Liver (tissue), 9 donors: ENCODE measurements around the gene TMEM273. TPM values are rescaled to one million over a fixed set of nuclear protein-coding genes. Genes with fewer than 3 reads are reported as not detected.

Experiments used
- DNase-seq: peaks from one replicate; pipeline ENCODE4 v3.0.0-alpha.2; 2017; ENCODE audit warnings: low spot score
- H3K27ac ChIP-seq, 2 donors: one replicate each; pipeline ENCODE4 v1.7.0; 2013; ENCODE audit warnings: inconsistent platforms in 2 of 2, low read length in 2 of 2, control low read depth in 1 of 2, low read depth in 1 of 2, mild to moderate bottlenecking in 1 of 2
- H3K27me3 ChIP-seq, 4 donors: one replicate each; pipeline versions ENCODE4 v1.6.1 to v1.7.0; 2013; ENCODE audit warnings: low read length in 3 of 4, inconsistent platforms in 1 of 4, mild to moderate bottlenecking in 1 of 4, moderate library complexity in 1 of 4; ENCODE audit not compliant: control insufficient read depth in 4 of 4, insufficient read depth in 4 of 4
- H3K36me3 ChIP-seq, 4 donors: one replicate each; pipeline versions ENCODE4 v1.6.1 to v1.7.0; 2013; ENCODE audit warnings: low read length in 3 of 4, mild to moderate bottlenecking in 3 of 4, low read depth in 1 of 4, moderate library complexity in 1 of 4; ENCODE audit not compliant: control insufficient read depth in 4 of 4, insufficient read depth in 3 of 4
- H3K4me1 ChIP-seq, 4 donors: one replicate each; pipeline versions ENCODE4 v1.6.1 to v1.7.0; 2013; ENCODE audit warnings: low read length in 3 of 4, mild to moderate bottlenecking in 3 of 4, moderate library complexity in 1 of 4; ENCODE audit not compliant: control insufficient read depth in 4 of 4, insufficient read depth in 4 of 4
- H3K4me3 ChIP-seq, 3 donors: one replicate each; pipeline versions ENCODE4 v1.6.1 to v1.7.0; 2013; ENCODE audit warnings: low read length in 3 of 3, control low read depth in 1 of 3, low read depth in 1 of 3, mild to moderate bottlenecking in 1 of 3
- H3K9ac ChIP-seq, 2 donors: one replicate each; pipeline ENCODE4 v1.7.0; 2013; ENCODE audit warnings: low read length in 2 of 2, mild to moderate bottlenecking in 2 of 2, moderate library complexity in 2 of 2, control low read depth in 1 of 2, low read depth in 1 of 2
- H3K9me3 ChIP-seq, 4 donors: one replicate each; pipeline versions ENCODE4 v1.6.1 to v1.7.0; 2013; ENCODE audit warnings: low read length in 3 of 4; ENCODE audit not compliant: control insufficient read depth in 4 of 4
- EGR1 ChIP-seq, 2 donors: IDR thresholded peaks; 2 replicates each; pipeline ENCODE4 v1.6.1; 2016 to 2018; ENCODE audit warnings: antibody characterized with exemption in 2 of 2, low read depth in 2 of 2
- FOXA1 ChIP-seq: IDR thresholded peaks from 2 replicates; pipeline ENCODE4 v1.6.1; 2016; ENCODE audit warnings: antibody characterized with exemption
- FOXA2 ChIP-seq: IDR thresholded peaks from 2 replicates; pipeline ENCODE4 v1.6.1; 2016; ENCODE audit warnings: antibody characterized with exemption
- GABPA ChIP-seq, 2 donors: IDR thresholded peaks in 1 of 2; conservative IDR thresholded peaks in 1 of 2; 2 replicates each; pipeline ENCODE4 v1.6.1; 2016; ENCODE audit warnings: antibody characterized with exemption in 2 of 2, mild to moderate bottlenecking in 1 of 2, moderate library complexity in 1 of 2
- HNF4A ChIP-seq, 2 donors: conservative IDR thresholded peaks; 2 replicates each; pipeline ENCODE4 v1.6.1; 2016; ENCODE audit warnings: antibody characterized with exemption in 2 of 2, mild to moderate bottlenecking in 2 of 2
- HNF4G ChIP-seq: IDR thresholded peaks from 2 replicates; pipeline ENCODE4 v1.6.1; 2016; ENCODE audit warnings: antibody characterized with exemption
- JUND ChIP-seq, 2 donors: IDR thresholded peaks; 2 replicates each; pipeline ENCODE4 v1.6.1; 2016; ENCODE audit warnings: antibody characterized with exemption in 2 of 2
- MAX ChIP-seq: IDR thresholded peaks from 2 replicates; pipeline ENCODE4 v1.6.1; 2016; ENCODE audit warnings: antibody characterized with exemption
- NR2F2 ChIP-seq: IDR thresholded peaks from 2 replicates; pipeline ENCODE4 v1.6.1; 2016; ENCODE audit warnings: antibody characterized with exemption
- RAD21 ChIP-seq, 2 donors: IDR thresholded peaks; 2 replicates each; pipeline ENCODE4 v1.6.1; 2016; ENCODE audit warnings: antibody characterized with exemption in 2 of 2, mild to moderate bottlenecking in 2 of 2
- REST ChIP-seq: IDR thresholded peaks from 2 replicates; pipeline ENCODE4 v1.6.1; 2016; ENCODE audit warnings: antibody characterized with exemption, mild to moderate bottlenecking
- RXRA ChIP-seq, 2 donors: IDR thresholded peaks; 2 replicates each; pipeline ENCODE4 v1.6.1; 2017 to 2018; ENCODE audit warnings: antibody characterized with exemption in 2 of 2, mild to moderate bottlenecking in 1 of 2
- SP1 ChIP-seq: IDR thresholded peaks from 2 replicates; pipeline ENCODE4 v1.6.1; 2018; ENCODE audit warnings: antibody characterized with exemption, mild to moderate bottlenecking
- TAF1 ChIP-seq: conservative IDR thresholded peaks from 2 replicates; pipeline ENCODE4 v1.6.1; 2016; ENCODE audit warnings: antibody characterized with exemption, mild to moderate bottlenecking
- YY1 ChIP-seq: IDR thresholded peaks from 2 replicates; pipeline ENCODE4 v1.6.1; 2016; ENCODE audit warnings: antibody characterized with exemption, mild to moderate bottlenecking
- ZBTB33 ChIP-seq: IDR thresholded peaks from 2 replicates; pipeline ENCODE4 v1.6.1; 2016; ENCODE audit warnings: antibody characterized with exemption
- WGBS: extraction: QIAGEN DNeasy Blood & Tissue Kit; methylation state at CpG from one replicate; pipeline ENCODE4 v1.1.7; 2013; 5-methylcytosine and 5-hydroxymethylcytosine counted together
- polyA plus RNA-seq, 2 donors: library from polyadenylated mRNA; stranded (reverse) in 1 of 2; unstranded in 1 of 2; fragments of 200-250 nt in 1 of 2; fragments of >200 nt in 1 of 2; fragmentation: Nextera tagmentation in 1 of 2; extraction: Ambion mirVana in 1 of 2; gene quantifications; one replicate each; pipeline versions ENCODE4 v1.2.1 to v1.2.3, GENCODE V29; 2013 to 2015
- total RNA-seq, 2 donors: library from RNA; depleted of rRNA; stranded (reverse); fragments of >200 nt; gene quantifications; one replicate each; pipeline ENCODE4 v1.2.3, GENCODE V29; 2014
- TF ChIP-seq, protein P1 (sequence below): fragments of 150-350 bp; IDR thresholded peaks from 2 replicates; pipeline ENCODE4 v1.5.1; 2017; ENCODE audit warnings: improper control_type of control experiment, low read depth, low read length; ENCODE audit not compliant: missing input control
- TF ChIP-seq, protein P2 (sequence below): IDR thresholded peaks from 2 replicates; pipeline ENCODE4 v1.6.1; 2016; ENCODE audit warnings: antibody characterized with exemption
- donor health status: healthy.
- donor health status: healthy.
- donor health status: healthy.
- donor health status: healthy.
- donor health status: healthy.

TMEM273 gene
- total and polyA plus RNA-seq, 4 donors, result 2.5 to 9.5 (median 4.5) TPM

GRCh38 chr10:49177391-49178355, 10.5 kb downstream of the TMEM273 start (continued):
- no peak for TF ChIP-seq REST
- peak; percentile 45 for TF ChIP-seq SP1
- TF ChIP-seq TAF1, result no peak
- peak; percentile 80 for TF ChIP-seq NR2F2
- TF ChIP-seq RAD21 (IDR thresholded peaks at IDR 0.05), result peak; percentile 29 to 31
- TF ChIP-seq MAX, result no peak
- TF ChIP-seq YY1, result no peak

- Histone ChIP-seq H3K27ac (peak overlapping the region; percentile 55 to 67), H3K4me3 (no peak overlapping the region), H3K36me3 (no peaks in the 10 kb centered on the region), H3K27me3 (no peaks in the 10 kb centered on the region), H3K4me1 (no peaks in the 10 kb centered on the region), H3K9ac (no peak overlapping the region), H3K9me3 (no peaks in the 10 kb centered on the region)
- WGBS, result 91% methylated on average over 19 of the region's 19 CpGs
- peak; percentile 17 for DNase-seq
- no peak for TF ChIP-seq HNF4A (conservative IDR thresholded peaks at IDR 0.05)
- TF ChIP-seq MAX, result no peak
- TF ChIP-seq JUND (IDR thresholded peaks at IDR 0.05), result no peak
- no peak for TF ChIP-seq GABPA (IDR thresholded peaks at IDR 0.05 in 1 of 2, conservative IDR thresholded peaks at IDR 0.05 in 1 of 2)
- TF ChIP-seq TAF1, result no peak
- no peak for TF ChIP-seq RXRA (IDR thresholded peaks at IDR 0.05)
- TF ChIP-seq EGR1 (IDR thresholded peaks at IDR 0.05; ENCODE audit: low read depth in 2 of 2), result no peak
- TF ChIP-seq YY1, result no peak
- TF ChIP-seq FOXA1, result no peak
- TF ChIP-seq, protein P1, sequence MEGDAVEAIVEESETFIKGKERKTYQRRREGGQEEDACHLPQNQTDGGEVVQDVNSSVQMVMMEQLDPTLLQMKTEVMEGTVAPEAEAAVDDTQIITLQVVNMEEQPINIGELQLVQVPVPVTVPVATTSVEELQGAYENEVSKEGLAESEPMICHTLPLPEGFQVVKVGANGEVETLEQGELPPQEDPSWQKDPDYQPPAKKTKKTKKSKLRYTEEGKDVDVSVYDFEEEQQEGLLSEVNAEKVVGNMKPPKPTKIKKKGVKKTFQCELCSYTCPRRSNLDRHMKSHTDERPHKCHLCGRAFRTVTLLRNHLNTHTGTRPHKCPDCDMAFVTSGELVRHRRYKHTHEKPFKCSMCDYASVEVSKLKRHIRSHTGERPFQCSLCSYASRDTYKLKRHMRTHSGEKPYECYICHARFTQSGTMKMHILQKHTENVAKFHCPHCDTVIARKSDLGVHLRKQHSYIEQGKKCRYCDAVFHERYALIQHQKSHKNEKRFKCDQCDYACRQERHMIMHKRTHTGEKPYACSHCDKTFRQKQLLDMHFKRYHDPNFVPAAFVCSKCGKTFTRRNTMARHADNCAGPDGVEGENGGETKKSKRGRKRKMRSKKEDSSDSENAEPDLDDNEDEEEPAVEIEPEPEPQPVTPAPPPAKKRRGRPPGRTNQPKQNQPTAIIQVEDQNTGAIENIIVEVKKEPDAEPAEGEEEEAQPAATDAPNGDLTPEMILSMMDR, result no peak
- no peak for TF ChIP-seq SP1
- TF ChIP-seq NR2F2, result no peak
- TF ChIP-seq, protein P2, sequence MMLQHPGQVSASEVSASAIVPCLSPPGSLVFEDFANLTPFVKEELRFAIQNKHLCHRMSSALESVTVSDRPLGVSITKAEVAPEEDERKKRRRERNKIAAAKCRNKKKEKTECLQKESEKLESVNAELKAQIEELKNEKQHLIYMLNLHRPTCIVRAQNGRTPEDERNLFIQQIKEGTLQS, result no peak
- no peak for TF ChIP-seq FOXA2
- TF ChIP-seq HNF4G, result no peak
- TF ChIP-seq ZBTB33, result no peak
- TF ChIP-seq REST, result no peak
These were observed 11.6 kb downstream of the TMEM273 start for GRCh38 chr10:49176310-49177268.
